Ovary (tissue), 9 donors: Measurements from ENCODE around the gene PKM. TPM values are rescaled to one million over a fixed set of nuclear protein-coding genes. Genes with fewer than 3 reads are reported as not detected.

Experiments
- DNase-seq, 5 donors: peaks; one replicate each; pipeline ENCODE4 v3.0.0-alpha.2; 2019 to 2020
- H3K27ac ChIP-seq, 2 donors: fragments of 200-600 bp; one replicate each; pipeline versions ENCODE4 v1.5.1 to v1.8.0; 2019 to 2022
- H3K27me3 ChIP-seq: fragments of 200-600 bp; one replicate; pipeline ENCODE4 v1.8.0; 2022
- H3K36me3 ChIP-seq: fragments of 200-600 bp; sonication (generic); one replicate; pipeline ENCODE4 v1.5.1; 2019
- H3K4me1 ChIP-seq: one replicate; pipeline ENCODE4 v1.8.1; 2013; ENCODE audit warnings: mild to moderate bottlenecking, moderate library complexity; ENCODE audit not compliant: insufficient read depth
- H3K4me3 ChIP-seq: fragments of 200-600 bp; sonication (generic); one replicate; pipeline ENCODE4 v1.5.1; 2017
- H3K9me3 ChIP-seq, 2 donors: fragments of 200-600 bp in 1 of 2; sonication (generic) in 1 of 2; one replicate each; pipeline versions ENCODE4 v1.5.1 to v1.8.1; 2013 to 2019; ENCODE audit warnings: mild to moderate bottlenecking in 1 of 2, moderate library complexity in 1 of 2
- CTCF ChIP-seq, 3 donors: fragments of 450-650 bp in 2 of 3; fragments of 200-600 bp in 1 of 3; IDR thresholded peaks; one replicate each; pipeline versions ENCODE4 v1.5.1 to v1.8.0; 2016 to 2022; ENCODE audit warnings: antibody characterized with exemption in 3 of 3, mild to moderate bottlenecking in 1 of 3
- EP300 ChIP-seq: sonication (generic); formaldehyde crosslinking; IDR thresholded peaks from one replicate; pipeline ENCODE4 v1.6.1; 2017; ENCODE audit warnings: antibody characterized with exemption
- POLR2A ChIP-seq: fragments of 450-650 bp; IDR thresholded peaks from one replicate; pipeline ENCODE4 v1.6.1; 2017; ENCODE audit warnings: antibody characterized with exemption, mild to moderate bottlenecking, moderate library complexity
- WGBS, 3 donors: extraction: QIAGEN DNeasy Blood & Tissue Kit in 1 of 3; methylation state at CpG; one replicate each; pipeline versions ENCODE4 v1.1.5 to v1.1.7; 2013 to 2017; 5-methylcytosine and 5-hydroxymethylcytosine counted together
- intact Hi-C, 4 donors: fragments of 100-400 bp; cut with DNase I; formaldehyde crosslinking; loops; one replicate each; pipeline versions ENCODE4 v1.11.0 to v1.15.1; 2022 to 2023
- polyA plus RNA-seq, 2 donors: library from polyadenylated mRNA; stranded (reverse); fragments of 200-250 nt in 1 of 2; fragments of 350-450 nt in 1 of 2; fragmentation: Illumina TruSeq in 1 of 2; extraction: RNeasy Lipid Tissue Mini Kit (QIAGEN cat#74804) in 1 of 2; gene quantifications; one replicate each; pipeline ENCODE4 v1.2.3, GENCODE V29; 2013 to 2014
- total RNA-seq, 7 donors: library from RNA; depleted of rRNA in 2 of 7; stranded (reverse); fragments of >200 nt in 2 of 7; fragmentation: NEBNext Ultra II Directional in 3 of 7; extraction: Animal tissue kit (Norgen Biotek cat#: 25700) in 3 of 7; gene quantifications; one replicate each; pipeline versions ENCODE4 v1.1.0 to v1.2.4, GENCODE V29; 2016 to 2023
- donor health status: DM: no; HTN: no; CAD: no; lungs with moderate emphysema.
- donor health status: DM: no; HTN: no; CAD: no.
- donor health status: Bipolar disorder and iron deficiency.
- donor health status: DM: yes; HTN: yes; CAD: no.
- donor health status: DM: no; HTN: no; CAD: no.
- donor health status: DM: yes; HTN: yes; CAD: no.

The PKM gene
- total and polyA plus RNA-seq, 9 donors: 128 to 692 (median 291) TPM

DNA sequence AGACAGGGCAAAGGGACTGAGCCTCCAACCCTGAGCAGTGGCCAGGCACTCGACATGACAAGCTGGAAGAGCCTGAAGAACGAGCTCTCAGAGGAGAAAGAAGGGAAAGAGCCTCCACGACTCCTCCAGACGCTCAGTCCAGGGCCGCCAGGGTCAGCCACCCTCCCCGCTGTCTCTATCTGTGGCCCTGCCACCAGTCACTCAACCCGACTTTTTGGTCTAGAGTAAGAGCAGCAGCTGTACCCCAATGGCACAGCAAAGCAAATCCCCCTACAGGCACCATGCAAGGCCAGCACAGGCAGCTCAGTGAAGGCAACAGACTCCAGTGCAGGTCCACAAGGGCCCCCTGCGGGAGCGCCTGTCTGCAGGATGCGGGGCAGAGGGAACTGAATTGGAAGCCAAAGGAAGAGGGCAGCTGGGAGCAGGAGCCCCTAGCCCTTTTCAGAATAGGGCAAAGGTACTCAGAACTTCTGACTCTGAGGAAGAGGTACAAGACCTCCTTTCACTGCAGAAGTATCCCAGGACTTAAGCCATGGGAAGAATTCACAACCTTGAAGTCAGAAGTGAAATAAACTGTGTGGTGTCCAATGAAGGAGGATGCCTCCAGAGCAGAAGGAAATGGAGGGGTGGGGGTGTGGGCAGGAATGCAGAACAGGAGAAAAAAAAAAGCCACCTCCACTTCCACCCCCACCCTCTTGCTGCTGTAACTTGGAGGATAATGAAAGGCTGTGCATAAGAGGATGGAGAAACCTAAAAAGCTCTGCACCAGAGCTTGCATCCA lies 24.9 kb downstream of the PKM start:
- no peak overlapping the region for H3K27ac ChIP-seq
- WGBS, 3 donors: 89 to 92% (median 91%) methylated on average over 10 of the region's 10 CpGs
- no peak for TF ChIP-seq EP300
- TF ChIP-seq POLR2A: no peak
- TF ChIP-seq CTCF (IDR thresholded peaks at IDR 0.05): no peak
- no peaks in the 10 kb centered on the region for H3K36me3 ChIP-seq
- H3K9me3 ChIP-seq: no peaks in the 10 kb centered on the region
- H3K4me3 ChIP-seq: no peak overlapping the region
- no peaks in the 10 kb centered on the region for H3K27me3 ChIP-seq
- H3K4me1 ChIP-seq: peaks cover 2% of the 10 kb centered on the region
- DNase-seq: no peak
- intact Hi-C loops: no loop called here

DNA sequence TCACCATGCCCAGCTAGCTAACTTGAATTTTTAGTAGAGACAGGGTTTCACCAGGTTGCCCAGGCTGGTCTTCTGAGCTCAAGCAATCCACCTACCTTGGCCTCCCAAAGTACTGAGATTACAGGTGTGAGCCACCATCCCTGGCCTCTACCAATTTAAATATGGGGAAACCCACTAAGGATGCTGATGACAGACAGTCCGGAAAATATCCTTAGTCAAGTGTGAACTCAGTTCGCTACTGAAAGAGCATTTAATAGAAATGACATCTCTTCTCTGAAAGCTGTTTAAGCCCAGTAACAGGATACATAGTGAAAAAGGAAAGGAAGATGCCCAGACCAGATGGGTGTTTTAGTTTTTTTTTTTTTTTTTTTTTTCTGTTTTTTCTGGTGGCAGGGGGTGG lies 25.7 kb downstream of the PKM start:
- 93 to 95% (median 94%) methylated on average over 2 of the region's 2 CpGs for whole genome bisulfite sequencing, 3 donors
- Histone ChIP-seq H3K9me3 (no peaks in the 10 kb centered on the region), H3K4me1 (peaks cover 2% of the 10 kb centered on the region), H3K36me3 (no peaks in the 10 kb centered on the region), H3K4me3 (no peak overlapping the region), H3K27ac (no peak overlapping the region), H3K27me3 (no peaks in the 10 kb centered on the region)
- TF ChIP-seq EP300: no peak
- no peak for TF ChIP-seq POLR2A
- no peak for TF ChIP-seq CTCF (IDR thresholded peaks at IDR 0.05)
- intact Hi-C loops: no loop called here
- DNase-seq: no peak

- WGBS, 3 donors: 25 to 31% (median 28%) methylated on average over 5 of the region's 5 CpGs
- H3K27ac ChIP-seq: no peak overlapping the region
- H3K27me3 ChIP-seq: no peaks in the 10 kb centered on the region
- no peak overlapping the region for H3K4me3 ChIP-seq
- H3K36me3 ChIP-seq: no peaks in the 10 kb centered on the region
- intact Hi-C loops: no loop called here
- TF ChIP-seq POLR2A (no peak), EP300 (no peak), CTCF (IDR thresholded peaks at IDR 0.05) (no peak)
- H3K9me3 ChIP-seq: no peaks in the 10 kb centered on the region
- peaks cover 2% of the 10 kb centered on the region for H3K4me1 ChIP-seq
- no peak for DNase-seq
These were observed 27.5 kb downstream of the PKM start for GRCh38 chr15:72203507-72203837.

DNA sequence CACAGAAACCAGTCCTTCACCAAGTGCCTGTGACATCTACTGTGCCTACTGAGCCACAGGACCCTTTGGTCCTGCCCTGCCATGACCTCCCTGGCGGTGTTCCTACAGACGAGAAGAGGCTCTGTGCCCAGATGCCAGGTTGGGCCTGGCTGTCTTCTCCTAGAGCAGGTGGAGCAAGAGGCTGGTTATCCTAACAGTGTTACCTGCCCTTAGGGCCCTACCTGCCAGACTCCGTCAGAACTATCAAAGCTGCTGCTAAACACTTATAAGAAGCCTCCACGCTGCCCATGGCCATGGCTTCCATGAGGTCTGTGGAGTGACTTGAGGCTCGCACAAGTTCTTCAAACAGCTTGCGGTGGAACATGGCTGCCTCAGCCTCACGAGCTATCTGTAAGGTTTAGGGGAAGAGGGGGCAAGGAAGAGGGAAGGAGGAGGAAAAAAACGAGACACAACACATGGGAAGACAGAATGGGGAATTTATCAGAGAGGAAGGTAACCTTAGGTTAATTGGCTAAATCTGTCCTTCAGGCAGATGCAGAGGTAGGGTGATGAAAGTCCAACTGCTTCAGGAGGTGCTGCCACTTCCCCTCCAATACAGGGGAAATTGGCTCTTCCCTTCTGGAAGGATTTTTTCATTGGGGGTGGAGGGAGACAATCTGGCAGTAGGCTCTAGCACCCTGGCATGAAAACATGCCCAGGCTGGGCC lies 28.0 kb downstream of the PKM start:
- WGBS, 3 donors: 77 to 83% (median 83%) methylated on average over 8 of the region's 8 CpGs
- TF ChIP-seq POLR2A (no peak), CTCF (IDR thresholded peaks at IDR 0.05) (no peak)
- H3K27me3 ChIP-seq: no peaks in the 10 kb centered on the region
- H3K4me1 ChIP-seq: peaks cover 2% of the 10 kb centered on the region
- H3K4me3 ChIP-seq: no peak overlapping the region
- no peaks in the 10 kb centered on the region for H3K36me3 ChIP-seq
- no peaks in the 10 kb centered on the region for H3K9me3 ChIP-seq
- intact Hi-C loops: no loop called here
- H3K27ac ChIP-seq: no peak overlapping the region
- no peak for DNase-seq
